ENCODE results near the gene HSDL2.

GRCh38 chr9:112465352-112465751 is 85.4 kb downstream of the HSDL2 start:
- TF ChIP-seq CTCF (IDR thresholded peaks at IDR 0.05) (no peak), POLR2A (IDR thresholded peaks at IDR 0.05) (no peak)

Measured in testis (tissue), 2 donors.